HEK293T (cell line): Measurements from ENCODE around the gene PHACTR2.

ENCODE experiments used
- ARNT ChIP-seq: fragments of 450-650 bp; IDR thresholded peaks from 2 replicates; pipeline ENCODE4 v1.6.1; 2017; ENCODE audit warnings: mild to moderate bottlenecking
- BHLHE40 ChIP-seq: fragments of 450-650 bp; IDR thresholded peaks from 2 replicates; pipeline ENCODE4 v1.6.1; 2016; ENCODE audit warnings: mild to moderate bottlenecking, moderate library complexity, borderline replicate concordance
- FOXK2 ChIP-seq: fragments of 450-650 bp; IDR thresholded peaks from 2 replicates; pipeline ENCODE4 v1.6.1; 2016; ENCODE audit warnings: mild to moderate bottlenecking
- FOXM1 ChIP-seq: fragments of 450-650 bp; IDR thresholded peaks from 2 replicates; pipeline ENCODE4 v1.6.1; 2017; ENCODE audit warnings: mild to moderate bottlenecking, borderline replicate concordance
- LEF1 ChIP-seq: fragments of 450-650 bp; IDR thresholded peaks from 2 replicates; pipeline ENCODE4 v1.6.1; 2017; ENCODE audit warnings: mild to moderate bottlenecking, borderline replicate concordance
- NFRKB ChIP-seq: fragments of 450-650 bp; IDR thresholded peaks from 2 replicates; pipeline ENCODE4 v1.6.1; 2016; ENCODE audit warnings: mild to moderate bottlenecking, moderate library complexity
- PKNOX1 ChIP-seq: fragments of 450-650 bp; IDR thresholded peaks from 2 replicates; pipeline ENCODE4 v1.6.1; 2016
- SP1 ChIP-seq: fragments of 450-650 bp; IDR thresholded peaks from 2 replicates; pipeline ENCODE4 v1.6.1; 2017
- SUZ12 ChIP-seq: fragments of 450-650 bp; IDR thresholded peaks from 2 replicates; pipeline ENCODE4 v1.6.1; 2016; ENCODE audit warnings: mild to moderate bottlenecking
- TARDBP ChIP-seq: fragments of 450-650 bp; IDR thresholded peaks from 2 replicates; pipeline ENCODE4 v1.6.1; 2016
- ZNF384 ChIP-seq: fragments of 450-650 bp; IDR thresholded peaks from 2 replicates; pipeline ENCODE4 v1.6.1; 2016

DNA sequence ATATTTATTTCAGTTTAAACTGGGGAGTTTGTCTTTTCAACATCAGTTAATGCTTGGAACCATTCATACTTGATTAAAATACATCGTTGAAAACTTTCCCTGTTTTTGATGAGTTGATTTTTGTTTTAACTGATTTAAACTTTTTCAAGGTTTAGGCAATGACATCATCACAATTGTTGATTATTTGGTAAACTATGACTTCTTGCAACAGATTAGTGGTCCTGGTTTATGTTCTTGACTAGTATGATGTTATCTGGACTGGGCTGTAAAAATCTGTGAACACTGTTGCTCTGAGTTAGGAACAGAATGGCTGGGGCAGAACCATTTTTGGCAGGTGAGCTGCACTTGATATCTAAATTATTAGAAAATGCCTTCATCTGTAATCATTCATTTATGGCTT lies 186.5 kb downstream of the PHACTR2 start, which contains the start of gene ZC2HC1B:
- no peak for TF ChIP-seq SUZ12
- no peak for TF ChIP-seq PKNOX1
- TF ChIP-seq BHLHE40: no peak
- TF ChIP-seq LEF1: no peak
- no peak for TF ChIP-seq SP1
- TF ChIP-seq ARNT: no peak
- no peak for TF ChIP-seq ZNF384
- TF ChIP-seq FOXM1: no peak
- TF ChIP-seq TARDBP: no peak
- TF ChIP-seq FOXK2: no peak
- TF ChIP-seq NFRKB: no peak
